SK-N-MC (cell line): ENCODE measurements around the gene ZNF697.

ENCODE experiments used
- DNase-seq: peaks from one replicate; pipeline ENCODE4 v3.0.0-alpha.2; 2011; ENCODE audit warnings: low read depth, low spot score
- H3K27ac ChIP-seq: fragments of 200-600 bp; sonication (generic); 2 replicates; pipeline ENCODE4 v1.5.1; 2016; ENCODE audit warnings: mixed run types
- H3K36me3 ChIP-seq: fragments of 200-600 bp; sonication (generic); 2 replicates; pipeline ENCODE4 v1.6.1; 2017; ENCODE audit warnings: antibody characterized with exemption, low read length, mixed read lengths; ENCODE audit not compliant: insufficient read depth
- H3K4me3 ChIP-seq: fragments of 200-600 bp; sonication (generic); 2 replicates; pipeline ENCODE4 v1.5.1; 2016
- H3K9ac ChIP-seq: fragments of 200-600 bp; sonication (generic); 2 replicates; pipeline ENCODE4 v1.8.0; 2017; ENCODE audit warnings: mixed run types, mixed read lengths; ENCODE audit not compliant: insufficient read length
- H3K9me3 ChIP-seq: fragments of 200-600 bp; sonication (generic); 2 replicates; pipeline ENCODE4 v1.6.1; 2017; ENCODE audit warnings: low read depth, mild to moderate bottlenecking, antibody characterized with exemption, low read length, moderate library complexity, mixed read lengths
- EZH2 ChIP-seq: fragments of 200-600 bp; sonication (generic); IDR thresholded peaks from one replicate; pipeline ENCODE4 v1.6.1; 2017; ENCODE audit warnings: antibody characterized with exemption
- FOXP2 ChIP-seq: optimal IDR thresholded peaks from 2 replicates; pipeline ENCODE3; 2011; ENCODE audit warnings: mild to moderate bottlenecking, moderate library complexity; ENCODE audit not compliant: insufficient read depth; ENCODE audit errors: extremely low read length, control extremely low read depth
- POLR2AphosphoS5 ChIP-seq: IDR thresholded peaks from 2 replicates; pipeline ENCODE4 v1.6.1; 2012; ENCODE audit warnings: mild to moderate bottlenecking, low read depth, low read length, borderline replicate concordance

The ZNF697 gene

GRCh38 chr1:119681560-119681959 is 33.5 kb upstream of the ZNF697 start:
- Histone ChIP-seq H3K4me3 (no peak overlapping the region), H3K9ac (no peak overlapping the region), H3K27ac (no peak overlapping the region), H3K36me3 (no peaks in the 10 kb centered on the region), H3K9me3 (no peaks in the 10 kb centered on the region)
- TF ChIP-seq POLR2AphosphoS5, result no peak
- no peak for TF ChIP-seq EZH2
- no peak for TF ChIP-seq FOXP2
- DNase-seq, result no peak

- Histone ChIP-seq H3K36me3 (no peaks in the 10 kb centered on the region), H3K4me3 (no peak overlapping the region), H3K9me3 (no peaks in the 10 kb centered on the region), H3K9ac (no peak overlapping the region), H3K27ac (no peak overlapping the region)
- TF ChIP-seq FOXP2 (no peak), EZH2 (no peak), POLR2AphosphoS5 (no peak)
- DNase-seq, result no peak
These were observed 32.7 kb upstream of the ZNF697 start for GRCh38 chr1:119680723-119681122.

GRCh38 chr1:119680193-119680592 is 32.1 kb upstream of the ZNF697 start:
- H3K9ac ChIP-seq, result no peak overlapping the region
- no peak for DNase-seq
- TF ChIP-seq FOXP2, result no peak
- TF ChIP-seq EZH2, result no peak
- no peak for TF ChIP-seq POLR2AphosphoS5
- H3K9me3 ChIP-seq, result no peaks in the 10 kb centered on the region
- no peaks in the 10 kb centered on the region for H3K36me3 ChIP-seq
- no peak overlapping the region for H3K4me3 ChIP-seq
- H3K27ac ChIP-seq, result no peak overlapping the region

- DNase-seq, result no peak
- no peak overlapping the region for H3K9ac ChIP-seq
- no peak overlapping the region for H3K27ac ChIP-seq
- no peaks in the 10 kb centered on the region for H3K9me3 ChIP-seq
- TF ChIP-seq POLR2AphosphoS5 (no peak), EZH2 (no peak), FOXP2 (no peak)
- no peak overlapping the region for H3K4me3 ChIP-seq
- H3K36me3 ChIP-seq, result no peaks in the 10 kb centered on the region
These were observed 31.2 kb upstream of the ZNF697 start for GRCh38 chr1:119679223-119679622.

- H3K36me3 ChIP-seq, result no peaks in the 10 kb centered on the region
- no peak overlapping the region for H3K27ac ChIP-seq
- H3K9me3 ChIP-seq, result no peaks in the 10 kb centered on the region
- no peak for DNase-seq
- no peak overlapping the region for H3K9ac ChIP-seq
- no peak for TF ChIP-seq EZH2
- no peak for TF ChIP-seq POLR2AphosphoS5
- TF ChIP-seq FOXP2, result no peak
- no peak overlapping the region for H3K4me3 ChIP-seq
These were observed 28.6 kb upstream of the ZNF697 start for GRCh38 chr1:119676571-119677206.

- peak overlapping the region; percentile 70 for H3K9ac ChIP-seq
- DNase-seq, result peak; percentile 52
- TF ChIP-seq FOXP2 (no peak), POLR2AphosphoS5 (no peak), EZH2 (no peak)
- peak overlapping the region; percentile 79 for H3K4me3 ChIP-seq
- H3K9me3 ChIP-seq, result no peaks in the 10 kb centered on the region
- H3K36me3 ChIP-seq, result no peaks in the 10 kb centered on the region
- H3K27ac ChIP-seq, result no peak overlapping the region
These were observed 27.6 kb upstream of the ZNF697 start for GRCh38 chr1:119675349-119676345.

GRCh38 chr1:119674835-119675289 is 26.8 kb upstream of the ZNF697 start:
- TF ChIP-seq POLR2AphosphoS5 (no peak), EZH2 (no peak), FOXP2 (no peak)
- peak overlapping the region; percentile 79 for H3K4me3 ChIP-seq
- peak overlapping the region; percentile 70 for H3K9ac ChIP-seq
- H3K36me3 ChIP-seq, result no peaks in the 10 kb centered on the region
- DNase-seq, result no peak
- no peak overlapping the region for H3K27ac ChIP-seq
- H3K9me3 ChIP-seq, result no peaks in the 10 kb centered on the region

- H3K9me3 ChIP-seq, result no peaks in the 10 kb centered on the region
- H3K4me3 ChIP-seq, result no peak overlapping the region
- no peak overlapping the region for H3K27ac ChIP-seq
- no peaks in the 10 kb centered on the region for H3K36me3 ChIP-seq
- no peak overlapping the region for H3K9ac ChIP-seq
- no peak for TF ChIP-seq POLR2AphosphoS5
- no peak for TF ChIP-seq FOXP2
- no peak for TF ChIP-seq EZH2
- DNase-seq, result no peak
These were observed 26.1 kb upstream of the ZNF697 start for GRCh38 chr1:119674111-119674526.
